ENCODE measurements around the gene CNOT6.

CNOT6 gene

DNA sequence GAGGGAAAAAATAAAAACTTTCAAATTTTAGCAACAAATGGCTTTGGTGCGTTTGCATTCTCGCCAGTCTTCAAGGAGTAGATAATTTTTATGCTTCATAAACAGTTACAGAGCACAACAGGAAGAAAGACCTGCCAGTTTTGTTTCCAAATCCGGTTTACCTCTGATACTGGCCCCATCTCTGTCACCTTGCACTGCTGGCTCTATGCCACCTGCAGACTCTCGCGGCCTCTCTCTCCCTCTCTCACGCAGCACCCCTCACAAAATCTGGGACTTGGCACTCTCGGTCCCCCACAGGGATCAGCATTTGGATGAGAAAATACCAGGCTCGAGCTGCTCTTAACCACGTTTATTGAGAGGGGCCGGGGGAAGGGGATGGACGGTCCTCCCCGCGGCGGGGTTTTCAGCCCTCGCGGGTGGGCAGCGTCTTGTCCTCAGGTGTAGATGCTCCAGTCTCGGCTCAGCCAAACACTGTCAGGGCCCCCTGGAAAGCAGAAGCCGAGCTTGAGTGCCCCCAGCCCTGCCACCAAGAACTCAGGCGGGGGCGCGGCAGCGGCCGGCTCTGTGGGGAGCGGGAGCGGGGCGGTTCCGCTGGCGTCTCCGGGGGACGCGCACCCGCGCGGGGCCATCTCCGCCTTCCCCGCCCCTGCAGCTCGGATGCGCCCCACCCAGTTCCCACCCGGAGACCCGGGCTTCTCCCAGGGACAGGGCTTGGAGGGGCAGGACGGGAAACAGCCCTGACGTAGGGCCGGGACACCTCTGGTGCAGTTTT, 95.8 kb downstream of the CNOT6 start:
- H3K27me3 ChIP-seq, result peaks cover 43% of the 10 kb centered on the region
- TF ChIP-seq, protein P1, sequence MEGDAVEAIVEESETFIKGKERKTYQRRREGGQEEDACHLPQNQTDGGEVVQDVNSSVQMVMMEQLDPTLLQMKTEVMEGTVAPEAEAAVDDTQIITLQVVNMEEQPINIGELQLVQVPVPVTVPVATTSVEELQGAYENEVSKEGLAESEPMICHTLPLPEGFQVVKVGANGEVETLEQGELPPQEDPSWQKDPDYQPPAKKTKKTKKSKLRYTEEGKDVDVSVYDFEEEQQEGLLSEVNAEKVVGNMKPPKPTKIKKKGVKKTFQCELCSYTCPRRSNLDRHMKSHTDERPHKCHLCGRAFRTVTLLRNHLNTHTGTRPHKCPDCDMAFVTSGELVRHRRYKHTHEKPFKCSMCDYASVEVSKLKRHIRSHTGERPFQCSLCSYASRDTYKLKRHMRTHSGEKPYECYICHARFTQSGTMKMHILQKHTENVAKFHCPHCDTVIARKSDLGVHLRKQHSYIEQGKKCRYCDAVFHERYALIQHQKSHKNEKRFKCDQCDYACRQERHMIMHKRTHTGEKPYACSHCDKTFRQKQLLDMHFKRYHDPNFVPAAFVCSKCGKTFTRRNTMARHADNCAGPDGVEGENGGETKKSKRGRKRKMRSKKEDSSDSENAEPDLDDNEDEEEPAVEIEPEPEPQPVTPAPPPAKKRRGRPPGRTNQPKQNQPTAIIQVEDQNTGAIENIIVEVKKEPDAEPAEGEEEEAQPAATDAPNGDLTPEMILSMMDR (IDR thresholded peaks at IDR 0.05; ENCODE audit: low read depth, low read length), result no peak

DNA sequence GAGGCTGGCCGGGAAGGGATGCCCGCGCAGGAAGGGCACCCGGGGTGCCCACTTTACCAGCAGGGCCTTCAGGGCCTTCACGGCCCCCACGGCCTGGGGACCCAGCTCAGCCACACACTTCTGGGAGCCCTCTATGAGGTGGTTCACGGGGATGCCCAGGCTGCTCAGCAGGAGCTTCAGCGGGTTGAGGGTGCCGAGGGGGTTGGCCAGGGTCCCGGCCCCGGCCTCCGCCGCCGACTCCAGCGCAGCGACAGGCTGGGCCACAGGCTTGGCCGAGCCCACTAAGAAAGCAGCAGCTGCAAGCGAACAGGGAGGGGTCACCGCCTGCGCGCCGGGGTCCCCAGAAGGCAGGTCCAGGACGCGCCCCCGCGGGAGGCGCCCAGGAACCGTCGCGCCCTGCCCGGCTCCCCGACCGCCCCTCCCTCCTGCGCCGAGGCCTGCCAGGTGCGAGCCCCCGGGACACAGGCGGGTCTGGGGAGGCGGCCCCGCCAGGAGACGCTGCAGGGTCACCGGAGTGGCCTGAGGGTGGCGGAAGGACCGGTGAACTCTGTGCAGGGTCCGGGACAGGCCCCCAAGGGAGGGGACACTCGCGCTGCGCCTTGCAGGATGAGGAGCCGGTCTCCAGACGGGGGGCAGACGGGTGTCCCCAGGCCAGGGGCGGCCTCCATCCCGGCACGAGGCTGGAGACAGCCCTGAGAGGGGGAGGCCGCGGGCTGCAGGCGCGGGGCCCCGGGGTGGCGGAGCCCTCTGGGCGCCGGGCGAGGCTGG, 96.5 kb downstream of the CNOT6 start:
- Histone ChIP-seq H3K36me3 (no peaks in the 10 kb centered on the region), H3K27me3 (peaks cover 43% of the 10 kb centered on the region), H3K4me3 (ENCODE audit: low read depth, low read length) (no peak overlapping the region), H3K9me3 (no peaks in the 10 kb centered on the region), H3K4me1 (no peaks in the 10 kb centered on the region)
- TF ChIP-seq, protein P1 (IDR thresholded peaks at IDR 0.05; ENCODE audit: low read depth, low read length), result no peak
- no peak for DNase-seq

More for the DNA sequence above, 95.8 kb downstream of the CNOT6 start:
- no peak for DNase-seq
- H3K4me1 ChIP-seq, result no peaks in the 10 kb centered on the region
- H3K36me3 ChIP-seq, result no peaks in the 10 kb centered on the region
- no peaks in the 10 kb centered on the region for H3K9me3 ChIP-seq
- no peak overlapping the region for H3K4me3 ChIP-seq (ENCODE audit: low read depth, low read length)

DNA sequence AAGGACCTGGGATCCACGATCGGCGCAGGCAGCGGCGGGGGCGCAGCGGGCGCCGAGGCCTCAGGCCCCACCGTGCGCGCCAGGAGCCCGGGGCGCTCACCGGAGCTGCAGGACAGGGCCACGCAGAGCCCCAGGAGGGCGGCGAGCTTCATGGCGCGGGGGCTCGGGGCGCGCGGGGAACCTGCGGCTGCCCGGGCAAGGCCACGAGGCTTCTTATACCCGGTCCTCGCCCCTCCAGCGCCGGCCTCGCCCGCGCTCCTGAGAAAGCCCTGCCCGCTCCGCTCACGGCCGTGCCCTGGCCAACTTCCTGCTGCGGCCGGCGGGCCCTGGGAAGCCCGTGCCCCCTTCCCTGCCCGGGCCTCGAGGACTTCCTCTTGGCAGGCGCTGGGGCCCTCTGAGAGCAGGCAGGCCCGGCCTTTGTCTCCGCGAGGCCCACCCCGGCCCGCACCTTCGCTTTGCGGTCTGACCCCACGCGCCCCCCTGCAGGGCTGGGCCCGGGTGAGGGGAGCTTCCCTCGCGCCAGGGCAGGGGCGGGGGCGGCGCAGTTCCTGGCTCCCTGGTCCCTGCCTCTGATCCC, 97.2 kb downstream of the CNOT6 start, which contains the start of gene SCGB3A1:
SCGB3A1 (minus strand) TSS at position 189 of the 577 bp plus-strand sequence; CDS start at position 152, 37 bp downstream.
- no peak within 1 kb of the TSS for H3K4me3 ChIP-seq (ENCODE audit: low read depth, low read length)
- DNase-seq, result no peak
- no peaks in the 10 kb centered on the region for H3K9me3 ChIP-seq
- H3K27me3 ChIP-seq, result peaks cover 43% of the 10 kb centered on the region
- TF ChIP-seq, protein P1 (IDR thresholded peaks at IDR 0.05; ENCODE audit: low read depth, low read length), result no peak
- no peaks in the 10 kb centered on the region for H3K36me3 ChIP-seq
- H3K4me1 ChIP-seq, result no peaks in the 10 kb centered on the region

DNA sequence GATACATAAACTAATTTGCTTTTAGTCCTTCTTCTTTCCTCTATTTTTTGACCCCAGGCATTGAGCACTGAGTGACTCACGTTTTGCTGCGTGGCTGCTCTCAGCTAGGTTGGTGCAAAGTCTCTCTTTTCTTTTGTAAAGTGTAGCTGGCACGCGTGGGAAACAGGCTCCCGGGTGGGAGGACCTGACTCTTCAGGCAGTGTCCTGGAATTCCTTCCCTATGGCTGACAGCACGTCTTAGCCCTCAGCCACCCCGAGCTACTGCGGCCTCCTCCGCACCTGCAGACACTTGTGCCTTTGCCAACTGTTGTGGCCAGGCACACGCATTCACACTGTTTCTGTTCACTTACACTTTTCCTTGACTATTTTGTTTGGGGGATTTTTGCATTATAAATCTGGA, 98.0 kb downstream of the CNOT6 start:
- Histone ChIP-seq H3K9me3 (no peaks in the 10 kb centered on the region), H3K4me1 (no peaks in the 10 kb centered on the region), H3K36me3 (no peaks in the 10 kb centered on the region), H3K27me3 (peaks cover 43% of the 10 kb centered on the region), H3K4me3 (ENCODE audit: low read depth, low read length) (no peak overlapping the region)
- DNase-seq, result no peak
- TF ChIP-seq, protein P1 (IDR thresholded peaks at IDR 0.05; ENCODE audit: low read depth, low read length), result no peak

DNA sequence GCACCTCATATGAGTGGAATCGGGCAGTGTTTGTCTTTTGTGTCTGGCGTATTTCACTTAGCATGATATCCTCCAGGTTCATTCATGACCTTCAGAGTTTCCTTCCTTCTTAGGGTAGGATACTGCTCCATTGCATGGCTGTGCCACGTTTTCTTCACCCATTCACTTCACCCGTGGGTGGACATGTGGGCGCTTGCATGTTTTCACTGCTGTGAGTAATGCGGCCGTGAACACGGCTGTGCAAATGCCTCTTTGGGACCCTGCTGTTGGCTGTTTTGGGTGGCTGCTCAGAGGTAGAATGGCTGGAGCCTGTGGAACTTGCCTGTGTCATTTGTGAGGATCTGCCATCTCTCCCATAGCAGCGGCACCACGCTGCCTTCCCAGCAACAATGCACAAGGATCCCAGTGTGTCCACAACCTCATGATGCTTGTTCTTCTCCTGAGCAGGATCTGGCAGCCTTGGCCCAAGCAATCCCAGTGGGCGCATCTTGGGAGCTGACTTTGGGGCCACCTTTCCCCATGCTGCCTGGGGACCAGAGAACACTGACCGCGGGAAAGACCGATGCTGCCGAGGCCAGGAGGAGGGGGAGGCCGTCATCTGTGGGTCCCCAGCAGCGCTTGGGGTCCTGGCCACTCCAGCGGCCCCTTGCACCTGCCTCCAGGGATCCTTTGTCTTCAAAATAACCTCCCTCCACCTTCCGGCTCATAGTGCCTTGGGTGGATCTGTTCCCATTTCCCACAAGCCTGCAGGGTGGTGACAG, 99.4 kb downstream of the CNOT6 start:
- DNase-seq, result no peak
- H3K9me3 ChIP-seq, result no peaks in the 10 kb centered on the region
- H3K4me3 ChIP-seq (ENCODE audit: low read depth, low read length), result no peak overlapping the region
- TF ChIP-seq, protein P1 (IDR thresholded peaks at IDR 0.05; ENCODE audit: low read depth, low read length), result no peak
- H3K4me1 ChIP-seq, result no peaks in the 10 kb centered on the region
- no peaks in the 10 kb centered on the region for H3K36me3 ChIP-seq
- peaks cover 38% of the 10 kb centered on the region for H3K27me3 ChIP-seq
